ENCODE measurements around the gene GHSR.

DNA sequence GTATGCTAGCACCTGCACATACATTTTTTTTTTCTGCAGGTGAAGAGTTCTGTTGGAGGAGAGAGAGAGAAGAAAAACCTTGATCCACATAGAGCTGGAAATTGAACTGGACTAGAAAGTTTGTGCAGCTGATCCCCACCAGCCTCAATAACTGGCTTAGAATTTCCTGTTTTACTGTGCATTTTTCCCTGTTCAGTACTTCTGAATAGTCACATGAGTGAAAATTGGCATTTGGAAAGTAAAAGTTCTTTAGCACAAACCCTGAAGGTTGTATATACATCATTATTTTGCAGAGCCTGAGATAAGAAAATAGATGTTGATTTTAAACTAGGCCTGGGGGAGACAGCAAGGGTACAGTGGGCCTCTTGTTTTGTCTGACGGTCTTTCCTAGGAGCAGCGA, 42.3 kb downstream of the GHSR start:
- TF ChIP-seq POLR2AphosphoS5 (IDR thresholded peaks at IDR 0.05; ENCODE audit: low read depth, low read length) (no peak), POLR2A (IDR thresholded peaks at IDR 0.05; ENCODE audit: borderline replicate concordance, extremely low read depth, insufficient read depth, insufficient read length) (no peak), CBX3 (IDR thresholded peaks at IDR 0.05; ENCODE audit: low read depth) (no peak), SIN3A (IDR thresholded peaks at IDR 0.05; ENCODE audit: low read depth) (no peak), ZBTB33 (IDR thresholded peaks at IDR 0.05; ENCODE audit: extremely low read depth, insufficient replicate concordance, low read length) (no peak), EZH2phosphoT487 (IDR thresholded peaks at IDR 0.05; ENCODE audit: borderline replicate concordance) (no peak)
- TF ChIP-seq, protein P1, sequence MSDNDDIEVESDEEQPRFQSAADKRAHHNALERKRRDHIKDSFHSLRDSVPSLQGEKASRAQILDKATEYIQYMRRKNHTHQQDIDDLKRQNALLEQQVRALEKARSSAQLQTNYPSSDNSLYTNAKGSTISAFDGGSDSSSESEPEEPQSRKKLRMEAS (IDR thresholded peaks at IDR 0.05), result no peak
- TF ChIP-seq, protein P2, sequence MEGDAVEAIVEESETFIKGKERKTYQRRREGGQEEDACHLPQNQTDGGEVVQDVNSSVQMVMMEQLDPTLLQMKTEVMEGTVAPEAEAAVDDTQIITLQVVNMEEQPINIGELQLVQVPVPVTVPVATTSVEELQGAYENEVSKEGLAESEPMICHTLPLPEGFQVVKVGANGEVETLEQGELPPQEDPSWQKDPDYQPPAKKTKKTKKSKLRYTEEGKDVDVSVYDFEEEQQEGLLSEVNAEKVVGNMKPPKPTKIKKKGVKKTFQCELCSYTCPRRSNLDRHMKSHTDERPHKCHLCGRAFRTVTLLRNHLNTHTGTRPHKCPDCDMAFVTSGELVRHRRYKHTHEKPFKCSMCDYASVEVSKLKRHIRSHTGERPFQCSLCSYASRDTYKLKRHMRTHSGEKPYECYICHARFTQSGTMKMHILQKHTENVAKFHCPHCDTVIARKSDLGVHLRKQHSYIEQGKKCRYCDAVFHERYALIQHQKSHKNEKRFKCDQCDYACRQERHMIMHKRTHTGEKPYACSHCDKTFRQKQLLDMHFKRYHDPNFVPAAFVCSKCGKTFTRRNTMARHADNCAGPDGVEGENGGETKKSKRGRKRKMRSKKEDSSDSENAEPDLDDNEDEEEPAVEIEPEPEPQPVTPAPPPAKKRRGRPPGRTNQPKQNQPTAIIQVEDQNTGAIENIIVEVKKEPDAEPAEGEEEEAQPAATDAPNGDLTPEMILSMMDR (IDR thresholded peaks at IDR 0.05 in 2 of 3, conservative IDR thresholded peaks at IDR 0.05 in 1 of 3; ENCODE audit: borderline replicate concordance in 1 of 3, insufficient read depth in 1 of 3, low read depth in 2 of 3, low read length in 2 of 3), result no peak
